RWPE2 (cell line): ENCODE results near the gene PTGER1.

Source experiments
- ATAC-seq: fragments of 200-7000 bp; cut with Tn5 transposase; 3 replicates; pipeline ENCODE4 v1.9.1; 2021; ENCODE audit warnings: low read depth
- DNase-seq: peaks from one replicate; pipeline ENCODE4 v3.0.0-alpha.2; 2020; ENCODE audit warnings: low spot score
- H3K27ac ChIP-seq: fragments of 450-650 bp; 2 replicates; pipeline ENCODE4 v1.5.1; 2017; ENCODE audit warnings: mild to moderate bottlenecking; ENCODE audit not compliant: poor library complexity, severe bottlenecking
- H3K27me3 ChIP-seq: fragments of 250-450 bp; sonication (Bioruptor Pico); 2 replicates; pipeline ENCODE4 v1.5.1; 2021; ENCODE audit warnings: mild to moderate bottlenecking, moderate library complexity; ENCODE audit not compliant: insufficient read depth, poor library complexity, severe bottlenecking
- H3K36me3 ChIP-seq: fragments of 250-450 bp; sonication (Bioruptor Pico); 2 replicates; pipeline ENCODE4 v1.5.1; 2020; ENCODE audit warnings: low read depth, mild to moderate bottlenecking, moderate library complexity
- H3K4me1 ChIP-seq: fragments of 250-450 bp; sonication (Bioruptor Pico); 2 replicates; pipeline ENCODE4 v1.5.1; 2021; ENCODE audit warnings: mild to moderate bottlenecking, moderate library complexity; ENCODE audit not compliant: insufficient read depth, poor library complexity, severe bottlenecking
- H3K4me3 ChIP-seq: fragments of 250-450 bp; sonication (Bioruptor Pico); 2 replicates; pipeline ENCODE4 v1.5.1; 2021; ENCODE audit warnings: mild to moderate bottlenecking, moderate library complexity; ENCODE audit not compliant: severe bottlenecking
- H3K9me3 ChIP-seq: fragments of 250-450 bp; sonication (Bioruptor Pico); 2 replicates; pipeline ENCODE4 v1.5.1; 2021; ENCODE audit warnings: mild to moderate bottlenecking, moderate library complexity; ENCODE audit not compliant: severe bottlenecking
- CTCF ChIP-seq: fragments of 450-650 bp; IDR thresholded peaks from one replicate; pipeline ENCODE4 v1.5.1; 2017; ENCODE audit warnings: mild to moderate bottlenecking, moderate library complexity; ENCODE audit not compliant: poor library complexity, severe bottlenecking

Gene PTGER1

GRCh38 chr19:14471436-14472187 lies 3.5 kb downstream of the PTGER1 start:
- no peaks in the 10 kb centered on the region for H3K9me3 ChIP-seq
- peaks cover 11% of the 10 kb centered on the region for H3K4me1 ChIP-seq
- no peak overlapping the region for H3K27ac ChIP-seq
- no peak for TF ChIP-seq CTCF
- no peak overlapping the region for H3K4me3 ChIP-seq
- ATAC-seq (no peak), DNase-seq (no peak)
- no peaks in the 10 kb centered on the region for H3K27me3 ChIP-seq
- peaks cover 1% of the 10 kb centered on the region; the same call in 1 of the 2 replicates for H3K36me3 ChIP-seq

GRCh38 chr19:14470031-14470876 lies 4.9 kb downstream of the PTGER1 start:
- Histone ChIP-seq H3K4me3 (no peak overlapping the region), H3K36me3 (peaks cover 6% of the 10 kb centered on the region; the same call in 1 of the 2 replicates), H3K9me3 (no peaks in the 10 kb centered on the region)

GRCh38 chr19:14467816-14468215 lies 7.3 kb downstream of the PTGER1 start:
- peaks cover 6% of the 10 kb centered on the region; the same call in 1 of the 2 replicates for H3K36me3 ChIP-seq
- H3K27me3 ChIP-seq, result no peaks in the 10 kb centered on the region
- DNase-seq (no peak), ATAC-seq (no peak)
- no peaks in the 10 kb centered on the region for H3K4me1 ChIP-seq
- H3K4me3 ChIP-seq, result no peak overlapping the region
- H3K9me3 ChIP-seq, result no peaks in the 10 kb centered on the region
- H3K27ac ChIP-seq, result no peak overlapping the region
- no peak for TF ChIP-seq CTCF

More at GRCh38 chr19:14470031-14470876, 4.9 kb downstream of the PTGER1 start:
- H3K27ac ChIP-seq, result no peak overlapping the region
- peaks cover under 1% of the 10 kb centered on the region for H3K4me1 ChIP-seq
- DNase-seq (peak; percentile 58), ATAC-seq (no peak)
- H3K27me3 ChIP-seq, result no peaks in the 10 kb centered on the region
- no peak for TF ChIP-seq CTCF

GRCh38 chr19:14467391-14467790 lies 7.8 kb downstream of the PTGER1 start:
- Histone ChIP-seq H3K9me3 (no peaks in the 10 kb centered on the region), H3K27ac (no peak overlapping the region), H3K4me1 (no peaks in the 10 kb centered on the region), H3K36me3 (peaks cover 6% of the 10 kb centered on the region; the same call in 1 of the 2 replicates), H3K27me3 (no peaks in the 10 kb centered on the region), H3K4me3 (no peak overlapping the region)
- no peak for ATAC-seq
- TF ChIP-seq CTCF, result no peak
- DNase-seq, result no peak
